ENCODE results near the gene MYO3B. TPM values are rescaled to one million over a fixed set of nuclear protein-coding genes. Genes with fewer than 3 reads are reported as not detected.

The MYO3B gene
- total and polyA plus RNA-seq, 2 donors (not counting 3 experiments of a cell fraction or from before 2014, with no cell fraction given), result 0.03 TPM; not detected in 1

- Histone ChIP-seq H3K9ac (replicated peaks; ENCODE audit: extremely low read depth, insufficient read depth, low read length) (no peak overlapping the region), H3K27ac (ENCODE audit: insufficient read depth, low read depth, low read length) (no peak overlapping the region), H3K79me2 (ENCODE audit: control insufficient read depth, insufficient read depth, low read length) (no peaks in the 10 kb centered on the region), H3K9me1 (replicated peaks; ENCODE audit: control insufficient read depth, extremely low read depth, insufficient read depth, low read length) (no peaks in the 10 kb centered on the region), H3K36me3 (ENCODE audit: control insufficient read depth in 2 of 2, extremely low read depth in 1 of 2, insufficient read depth in 2 of 2, low read length in 2 of 2) (no peaks in the 10 kb centered on the region), H2AFZ (ENCODE audit: low read depth, low read length) (no peak overlapping the region), H3K4me1 (ENCODE audit: control insufficient read depth, extremely low read depth, insufficient read depth, low read length) (no peaks in the 10 kb centered on the region), H3K9me3 (replicated peaks; ENCODE audit: control insufficient read depth, insufficient read depth, low read length) (no peaks in the 10 kb centered on the region), H3K27me3 (ENCODE audit: control insufficient read depth in 2 of 2, insufficient read depth in 2 of 2, low read length in 2 of 2) (peaks cover 3 to 10% of the 10 kb centered on the region in 2 experiments), H4K20me1 (replicated peaks; ENCODE audit: control insufficient read depth, extremely low read depth, insufficient read depth, low read length) (no peaks in the 10 kb centered on the region), H3K4me2 (ENCODE audit: insufficient read depth, low read length) (no peak overlapping the region), H3K4me3 (replicated peaks in 1 of 3; ENCODE audit: insufficient read depth in 1 of 3, low read depth in 1 of 3, low read length in 3 of 3) (no peak overlapping the region)
- FAIRE-seq (no peak), DNase-seq (ENCODE audit: low read depth, low spot score) (no peak)
- dilution Hi-C loops (cut with MboI; ENCODE audit: extremely low pct_ligation_motif_present, low sequenced_read_pairs), result no loop called here
- ChIA-PET POLR2A (no interaction called here), CTCF (interaction anchor here (1.0 kb wide), 1 partner anchor 457 kb away, joined by 3 read pairs; no protein-coding TSS in a partner anchor)
- no TSS peak for BruUV-seq (replicated peaks)
- intact Hi-C loops (cut with micrococcal nuclease), result no loop called here
- no peak for TF ChIP-seq POLR2A (IDR thresholded peaks at IDR 0.05; ENCODE audit: low read depth, low read length)
- no peak for TF ChIP-seq CTCF (IDR thresholded peaks at IDR 0.05; ENCODE audit: extremely low read depth in 1 of 2, insufficient read depth in 1 of 2, low read depth in 1 of 2, low read length in 2 of 2)
- TF ChIP-seq EZH2 (IDR thresholded peaks at IDR 0.05; ENCODE audit: borderline replicate concordance, low read depth, low read length, severe bottlenecking), result no peak
- no peak for TF ChIP-seq MYC (IDR thresholded peaks at IDR 0.05; ENCODE audit: low read depth, low read length)
- TF ChIP-seq POLR2AphosphoS5 (IDR thresholded peaks at IDR 0.05; ENCODE audit: insufficient read depth, low read depth, low read length), result no peak
- no peak for TF ChIP-seq JUN (IDR thresholded peaks at IDR 0.05; ENCODE audit: borderline replicate concordance, insufficient read depth, insufficient read length, low read depth)
- no peak for TF ChIP-seq FOS (IDR thresholded peaks at IDR 0.05; ENCODE audit: borderline replicate concordance, insufficient read depth, low read length)
- TF ChIP-seq MAX (IDR thresholded peaks at IDR 0.05; ENCODE audit: insufficient read depth, insufficient read length), result no peak
- no peak for TF ChIP-seq GATA2 (IDR thresholded peaks at IDR 0.05; ENCODE audit: insufficient read depth, insufficient read length, low read depth, low read length)
These were observed 176.4 kb downstream of the MYO3B start for GRCh38 chr2:170354388-170354787.
